Mucosa of descending colon (tissue), 3 donors: ENCODE results near the gene SEC11A. TPM values are rescaled to one million over a fixed set of nuclear protein-coding genes. Genes with fewer than 3 reads are reported as not detected.
"Not testable (repeated sequence)": the region's sequence is repeated elsewhere in the genome, so short reads cannot be mapped to it uniquely, and the experiment has no call there.

ENCODE experiments used
- ATAC-seq: fragments of 200-7000 bp; cut with Tn5 transposase; one replicate; pipeline ENCODE4 v1.9.1; 2020; ENCODE audit warnings: mild to moderate bottlenecking, moderate library complexity
- DNase-seq, 3 donors: peaks; one replicate each; pipeline ENCODE4 v3.0.0-alpha.2; 2020
- H3K36me3 ChIP-seq: fragments of 200-600 bp; one replicate; pipeline ENCODE4 v1.8.0; 2021; ENCODE audit warnings: low read depth, mild to moderate bottlenecking
- H3K4me1 ChIP-seq: fragments of 200-600 bp; one replicate; pipeline ENCODE4 v1.8.0; 2021; ENCODE audit warnings: low read depth, mild to moderate bottlenecking
- H3K4me3 ChIP-seq: fragments of 200-600 bp; one replicate; pipeline ENCODE4 v1.8.0; 2021; ENCODE audit warnings: mild to moderate bottlenecking
- H3K9me3 ChIP-seq: fragments of 200-600 bp; one replicate; pipeline ENCODE4 v1.8.0; 2021; ENCODE audit warnings: mild to moderate bottlenecking
- intact Hi-C, 2 donors: fragments of 100-400 bp; cut with DNase I in 1 of 2; cut with micrococcal nuclease in 1 of 2; formaldehyde crosslinking; loops; one replicate each; pipeline versions ENCODE4 v1.11.0 to v1.11.1; 2022; cut with DNase I, micrococcal nuclease
- total RNA-seq, 3 donors: library from RNA; stranded (reverse); fragmentation: NEBNext Ultra II Directional in 2 of 3; extraction: Animal tissue kit (Norgen Biotek cat#: 25700) in 2 of 3; gene quantifications; one replicate each; pipeline versions ENCODE4 v1.2.1 to v1.2.4, GENCODE V29; 2021 to 2023
- TF ChIP-seq, protein P1 (sequence below): fragments of 200-600 bp; IDR thresholded peaks from one replicate; pipeline ENCODE4 v1.8.0; 2022; ENCODE audit warnings: antibody characterized with exemption, mild to moderate bottlenecking
- donor health status: DM: no; HTN: no; CAD: no; lungs with moderate emphysema.
- donor health status: DM: no; HTN: no; CAD: no.
- donor health status: DM: no; HTN: yes; CAD: no.

The SEC11A gene
- total RNA-seq, 3 donors from 2014 or later, result 112 to 143 (median 119) TPM

DNA sequence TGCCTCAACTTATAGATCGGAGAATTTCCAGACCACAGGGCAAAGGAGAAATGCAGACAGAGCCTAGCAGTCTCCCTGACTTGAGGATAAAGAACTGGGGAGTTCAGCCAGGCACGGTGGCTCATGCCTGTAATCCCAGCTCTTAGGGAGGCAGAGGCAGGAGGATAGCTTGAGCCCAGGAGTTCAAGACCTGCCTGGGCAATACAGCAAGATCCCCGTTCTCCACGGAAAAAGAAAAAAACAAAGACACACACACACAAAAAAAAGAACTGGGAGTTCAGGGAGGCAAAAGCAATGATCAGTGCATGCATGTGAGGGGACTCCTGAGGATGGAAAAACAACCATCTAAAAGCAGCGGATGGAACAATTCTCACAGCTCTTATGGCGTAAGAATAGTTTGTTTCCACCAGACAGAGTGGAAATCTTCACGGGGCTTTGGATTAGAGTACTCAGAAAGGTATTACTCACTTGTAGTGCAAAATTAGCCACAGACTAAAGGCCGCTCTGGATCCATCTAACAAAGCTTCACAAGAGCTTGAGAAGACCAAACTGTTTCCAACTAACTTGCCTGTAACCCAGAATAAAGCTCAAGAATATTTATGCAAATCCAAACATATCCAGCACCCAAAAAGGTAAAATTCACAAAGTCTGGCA, 16.3 kb downstream of the SEC11A start:
- H3K4me3 ChIP-seq, result no peak overlapping the region
- no peaks in the 10 kb centered on the region for H3K9me3 ChIP-seq

DNA sequence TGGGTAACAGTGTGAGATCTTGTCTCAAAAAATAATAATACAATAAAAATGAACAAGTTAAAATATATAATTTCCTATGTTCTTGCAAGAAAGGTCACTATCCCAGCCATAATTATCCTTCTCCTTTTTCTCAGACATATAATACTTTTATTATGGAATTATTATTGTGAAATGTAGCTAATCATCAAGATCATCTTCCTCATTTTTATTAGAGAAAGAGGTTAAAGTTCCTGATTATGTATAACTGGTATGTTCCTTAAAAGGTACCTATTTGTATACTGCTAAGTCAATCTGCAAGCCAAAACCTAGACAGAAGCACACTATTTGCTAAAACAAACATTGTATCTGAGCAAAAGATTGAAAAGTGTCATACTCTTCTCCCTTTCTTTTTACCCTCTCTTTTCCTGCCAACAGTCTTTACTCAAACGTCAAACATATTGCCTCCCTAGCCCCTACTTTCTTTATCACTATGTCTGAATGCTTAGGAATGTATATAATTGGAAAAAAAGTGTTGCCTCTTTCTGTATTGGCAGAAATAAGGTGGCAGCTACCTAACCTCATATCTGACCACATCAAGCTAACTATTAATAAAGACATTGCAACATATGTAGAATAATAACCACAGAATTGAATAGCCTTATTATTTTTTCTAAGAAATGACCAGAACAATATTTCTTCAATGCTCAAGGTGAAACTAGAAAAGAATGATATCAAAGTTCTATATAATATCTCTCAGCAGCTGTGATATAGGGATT, 18.5 kb downstream of the SEC11A start:
- H3K36me3 ChIP-seq, result no peaks in the 10 kb centered on the region
- DNase-seq (no peak), ATAC-seq (no peak)
- H3K4me1 ChIP-seq, result no peaks in the 10 kb centered on the region
- H3K4me3 ChIP-seq, result no peak overlapping the region
- intact Hi-C loops, result no loop called here
- no peaks in the 10 kb centered on the region for H3K9me3 ChIP-seq
- TF ChIP-seq, protein P1, sequence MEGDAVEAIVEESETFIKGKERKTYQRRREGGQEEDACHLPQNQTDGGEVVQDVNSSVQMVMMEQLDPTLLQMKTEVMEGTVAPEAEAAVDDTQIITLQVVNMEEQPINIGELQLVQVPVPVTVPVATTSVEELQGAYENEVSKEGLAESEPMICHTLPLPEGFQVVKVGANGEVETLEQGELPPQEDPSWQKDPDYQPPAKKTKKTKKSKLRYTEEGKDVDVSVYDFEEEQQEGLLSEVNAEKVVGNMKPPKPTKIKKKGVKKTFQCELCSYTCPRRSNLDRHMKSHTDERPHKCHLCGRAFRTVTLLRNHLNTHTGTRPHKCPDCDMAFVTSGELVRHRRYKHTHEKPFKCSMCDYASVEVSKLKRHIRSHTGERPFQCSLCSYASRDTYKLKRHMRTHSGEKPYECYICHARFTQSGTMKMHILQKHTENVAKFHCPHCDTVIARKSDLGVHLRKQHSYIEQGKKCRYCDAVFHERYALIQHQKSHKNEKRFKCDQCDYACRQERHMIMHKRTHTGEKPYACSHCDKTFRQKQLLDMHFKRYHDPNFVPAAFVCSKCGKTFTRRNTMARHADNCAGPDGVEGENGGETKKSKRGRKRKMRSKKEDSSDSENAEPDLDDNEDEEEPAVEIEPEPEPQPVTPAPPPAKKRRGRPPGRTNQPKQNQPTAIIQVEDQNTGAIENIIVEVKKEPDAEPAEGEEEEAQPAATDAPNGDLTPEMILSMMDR, result no peak

More for the DNA sequence above, 16.3 kb downstream of the SEC11A start:
- Histone ChIP-seq H3K36me3 (no peaks in the 10 kb centered on the region), H3K4me1 (no peaks in the 10 kb centered on the region)
- TF ChIP-seq, protein P1, result no peak
- intact Hi-C loops, result no loop called here
- no peak for DNase-seq
- no peak for ATAC-seq

DNA sequence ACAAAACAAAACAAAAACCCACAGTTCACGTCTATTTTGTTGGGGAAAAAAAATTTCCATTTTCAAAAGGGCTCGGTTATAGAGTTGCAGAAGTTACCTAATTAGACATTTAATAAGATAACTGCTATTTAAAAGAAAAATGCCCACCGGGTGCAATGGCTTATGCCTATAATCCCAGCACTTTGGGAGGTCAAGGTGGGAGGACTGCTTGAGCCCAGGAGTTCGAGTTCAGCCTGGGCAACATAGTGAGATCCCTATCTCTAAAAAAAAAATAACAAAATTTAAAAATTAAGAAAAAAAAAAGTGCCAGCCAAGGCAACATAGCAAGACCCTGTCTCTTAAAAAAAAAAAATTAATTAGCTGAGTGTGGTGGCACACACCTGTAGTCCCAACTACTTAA, 19.2 kb downstream of the SEC11A start:
- no peak overlapping the region for H3K4me3 ChIP-seq
- intact Hi-C loops, result no loop called here

DNA sequence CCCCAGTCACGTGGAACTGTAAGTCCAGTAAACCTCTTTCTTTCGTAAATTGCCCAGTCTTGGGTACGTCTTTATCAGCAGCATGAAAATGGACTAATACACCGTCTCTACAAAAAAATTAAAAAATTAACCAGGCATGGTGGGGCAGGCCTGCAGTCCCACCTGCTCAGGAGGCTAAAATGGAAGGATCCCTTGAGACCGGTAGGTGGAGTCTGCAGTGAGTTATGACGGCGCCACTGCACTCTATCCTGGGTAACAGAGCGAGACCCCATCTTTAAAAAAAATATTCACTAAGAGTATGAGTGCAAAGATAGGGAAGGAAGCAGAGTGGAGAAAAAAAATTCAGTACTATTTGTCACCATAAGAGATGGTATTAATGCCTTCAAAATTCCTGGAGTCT, 25.6 kb downstream of the SEC11A start:
- no peak for DNase-seq
- no peak overlapping the region for H3K4me3 ChIP-seq
- H3K9me3 ChIP-seq, result no peaks in the 10 kb centered on the region
- TF ChIP-seq, protein P1, result no peak
- ATAC-seq, result no peak
- intact Hi-C loops, result no loop called here
- peaks cover 4% of the 10 kb centered on the region for H3K36me3 ChIP-seq
- no peaks in the 10 kb centered on the region for H3K4me1 ChIP-seq

More for the DNA sequence above, 19.2 kb downstream of the SEC11A start:
- no peak for DNase-seq
- Histone ChIP-seq H3K36me3 (no peaks in the 10 kb centered on the region), H3K9me3 (no peaks in the 10 kb centered on the region), H3K4me1 (no peaks in the 10 kb centered on the region)
- no peak for ATAC-seq
- TF ChIP-seq, protein P1, result no peak

DNA sequence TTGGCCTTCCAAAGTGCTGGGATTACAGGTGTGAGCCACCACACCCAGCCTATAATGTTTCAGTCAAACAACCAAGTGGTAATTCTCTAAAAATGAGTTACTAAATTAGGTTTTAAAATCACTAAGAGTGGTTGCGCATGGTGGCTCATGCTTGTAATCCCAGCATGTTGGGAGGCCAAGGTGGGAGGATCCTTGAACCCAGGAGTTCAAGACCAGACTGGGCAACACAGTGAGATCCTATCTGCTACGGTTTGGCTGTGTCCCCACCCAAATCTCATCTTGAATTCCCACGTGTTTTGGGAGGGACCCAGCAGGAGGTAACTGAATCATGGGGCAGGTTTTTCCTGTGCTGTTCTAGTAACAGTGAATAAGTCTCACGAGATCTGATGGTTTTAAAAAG, 26.1 kb downstream of the SEC11A start:
- TF ChIP-seq, protein P1, result no peak
- H3K4me3 ChIP-seq, result no peak overlapping the region
- peaks cover 4% of the 10 kb centered on the region for H3K36me3 ChIP-seq
- H3K9me3 ChIP-seq, result no peaks in the 10 kb centered on the region
- no peak for DNase-seq
- H3K4me1 ChIP-seq, result no peaks in the 10 kb centered on the region
- intact Hi-C loops, result no loop called here
- ATAC-seq, result no peak

DNA sequence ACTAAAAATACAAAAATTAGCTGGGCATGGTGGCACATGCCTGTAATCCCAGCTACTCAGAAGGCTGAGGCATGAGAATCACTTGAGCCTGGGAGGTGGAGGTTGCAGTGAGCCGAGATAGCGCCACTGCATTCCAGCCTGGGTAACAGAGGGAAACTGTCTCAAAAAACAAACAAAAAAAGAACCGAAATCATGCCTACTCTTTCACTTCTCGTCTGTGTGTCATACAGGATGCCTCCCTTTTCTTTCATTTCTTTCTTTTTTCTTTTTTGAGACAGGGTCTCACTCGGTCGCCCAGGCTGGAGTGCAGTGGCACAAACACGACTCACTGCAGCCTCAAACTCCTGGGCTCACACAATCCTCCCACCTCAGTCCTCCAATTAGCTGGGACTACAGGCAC, 29.5 kb downstream of the SEC11A start:
- H3K36me3 ChIP-seq, intact Hi-C loops, H3K9me3 ChIP-seq, H3K4me3 ChIP-seq, ATAC-seq, H3K4me1 ChIP-seq, DNase-seq: not testable (repeated sequence)
